GM12878 (cell line): ENCODE measurements around the gene RAD23B. TPM values are rescaled to one million over a fixed set of nuclear protein-coding genes. Genes with fewer than 3 reads are reported as not detected.
A peak's percentile ranks its signal among the peaks of the same experiment; 100 is the strongest.

Experiments
- ATAC-seq: fragments of 200-7000 bp; cut with Tn5 transposase; 3 replicates; pipeline ENCODE4 v1.9.1; 2020; ENCODE audit warnings: mild to moderate bottlenecking, moderate library complexity
- BruUV-seq: library from RNA; stranded (reverse); fragments of 400-500 nt; replicated peaks from 2 replicates; lab custom pipeline; 2021; lab: Mats Ljungman, UMichigan
- CTCF ChIA-PET: fragments of 300-600 bp; sonication (Branson Sonifier 250); formaldehyde crosslinking; extraction: SDS; loops from one replicate; lab custom pipeline; 2021; ENCODE audit warnings: inconsistent platforms; lab: Yijun Ruan, JAX
- POLR2A ChIA-PET: fragments of 350-600 bp; formaldehyde crosslinking; extraction: SDS; loops from one replicate; lab custom pipeline; 2021; ENCODE audit warnings: inconsistent platforms; lab: Charles Lee
- RAD21 ChIA-PET: fragments of 300-600 bp; sonication (Branson Sonifier 250); formaldehyde crosslinking; loops from one replicate; lab custom pipeline; 2023; ENCODE audit warnings: antibody characterized with exemption; ENCODE audit not compliant: unreplicated experiment; lab: Charles Lee
- SMC1A ChIA-PET: fragments of 300-600 bp; sonication (Branson Sonifier 250); formaldehyde crosslinking; loops from one replicate; lab custom pipeline; 2023; ENCODE audit not compliant: unreplicated experiment, uncharacterized antibody; lab: Charles Lee
- DNase-seq: peaks from one replicate; pipeline ENCODE4 v3.0.0-alpha.2; 2011; ENCODE audit warnings: low read depth, low spot score
- FAIRE-seq: peaks from 3 replicates; lab custom pipeline; 2011; peaks lifted over from hg19 to GRCh38; lab: Jason Lieb, UNC
- H2AFZ ChIP-seq: 2 replicates; pipeline ENCODE4 v1.6.0; 2011; ENCODE audit warnings: low read depth, low read length, control low read depth; ENCODE audit not compliant: control insufficient read depth
- H3K27ac ChIP-seq: 2 replicates; pipeline ENCODE4 v1.5.1; 2011; ENCODE audit warnings: control low read depth; ENCODE audit not compliant: control insufficient read depth, insufficient read depth
- H3K27me3 ChIP-seq, 2 experiments: replicated peaks in 1 of 2; 2 replicates each; pipeline versions ENCODE4 v1.6.0 to v1.6.1; 2011; ENCODE audit warnings: low read length in 1 of 2; ENCODE audit not compliant: control insufficient read depth in 2 of 2, insufficient read depth in 2 of 2
- H3K36me3 ChIP-seq, 2 experiments: 2 replicates each; pipeline ENCODE4 v1.5.1; 2011; ENCODE audit warnings: low read length in 1 of 2; ENCODE audit not compliant: control insufficient read depth in 2 of 2, insufficient read depth in 2 of 2
- H3K4me1 ChIP-seq: 2 replicates; pipeline ENCODE4 v1.6.1; 2011; ENCODE audit warnings: mild to moderate bottlenecking, low read length, moderate library complexity, mixed read lengths; ENCODE audit not compliant: control insufficient read depth, insufficient read depth
- H3K4me2 ChIP-seq: 2 replicates; pipeline ENCODE4 v1.6.0; 2011; ENCODE audit warnings: control low read depth; ENCODE audit not compliant: control insufficient read depth, insufficient read depth
- H3K4me3 ChIP-seq: fragments of 200-600 bp; sonication (generic); 2 replicates; pipeline ENCODE4 v1.5.1; 2016
- H3K79me2 ChIP-seq: 2 replicates; pipeline ENCODE4 v1.6.0; 2011; ENCODE audit warnings: low read length; ENCODE audit not compliant: control insufficient read depth, insufficient read depth
- H3K9ac ChIP-seq: 2 replicates; pipeline ENCODE4 v1.8.0; 2011; ENCODE audit warnings: low read length, control low read depth, mixed read lengths; ENCODE audit not compliant: control insufficient read depth, insufficient read depth
- H3K9me3 ChIP-seq: replicated peaks from 3 replicates; pipeline ENCODE4 v1.5.1; 2011; ENCODE audit warnings: mild to moderate bottlenecking, low read length; ENCODE audit not compliant: control insufficient read depth, insufficient read depth
- H4K20me1 ChIP-seq: 2 replicates; pipeline ENCODE4 v1.6.0; 2011; ENCODE audit not compliant: control insufficient read depth, insufficient read depth
- ATF7 ChIP-seq: fragments of 450-650 bp; IDR thresholded peaks from 2 replicates; pipeline ENCODE4 v1.6.1; 2016; ENCODE audit warnings: low read depth, mild to moderate bottlenecking
- BCL11A ChIP-seq: IDR thresholded peaks from 2 replicates; pipeline ENCODE4 v1.6.1; 2011; ENCODE audit warnings: low read depth, low read length
- BRCA1 ChIP-seq: IDR thresholded peaks from 2 replicates; pipeline ENCODE4 v1.6.1; 2011; ENCODE audit warnings: low read depth, low read length, improper control_type of control experiment
- CREM ChIP-seq: IDR thresholded peaks from 2 replicates; pipeline ENCODE4 v1.6.1; 2014; ENCODE audit warnings: antibody characterized with exemption, low read depth
- CTCF ChIP-seq, 3 experiments: IDR thresholded peaks in 2 of 3; conservative IDR thresholded peaks in 1 of 3; 2 replicates each; pipeline ENCODE4 v1.5.1; 2011; ENCODE audit warnings: low read depth in 3 of 3, low read length in 3 of 3, mild to moderate bottlenecking in 3 of 3, control low read depth in 2 of 3, moderate library complexity in 2 of 3, inconsistent platforms in 1 of 3, mixed read lengths in 1 of 3; ENCODE audit not compliant: control insufficient read depth in 2 of 3, insufficient read depth in 1 of 3; ENCODE audit errors: extremely low read depth in 1 of 3
- MTA2 ChIP-seq: fragments of 450-650 bp; IDR thresholded peaks from 2 replicates; pipeline ENCODE4 v1.6.1; 2016; ENCODE audit warnings: low read depth, mild to moderate bottlenecking, moderate library complexity
- RBBP5 ChIP-seq: fragments of 200-600 bp; sonication (generic); conservative IDR thresholded peaks from 2 replicates; pipeline ENCODE4 v1.6.1; 2016
- SMARCA5 ChIP-seq: fragments of 450-650 bp; IDR thresholded peaks from 2 replicates; pipeline ENCODE4 v1.6.1; 2017; ENCODE audit warnings: mild to moderate bottlenecking
- SMC3 ChIP-seq: IDR thresholded peaks from 2 replicates; pipeline ENCODE4 v1.6.1; 2011; ENCODE audit warnings: low read length, improper control_type of control experiment, borderline replicate concordance
- TARDBP ChIP-seq: IDR thresholded peaks from 2 replicates; pipeline ENCODE4 v1.6.1; 2016; ENCODE audit warnings: borderline replicate concordance
- YY1 ChIP-seq: IDR thresholded peaks from 2 replicates; pipeline ENCODE4 v1.6.1; 2011; ENCODE audit warnings: low read depth, mild to moderate bottlenecking, low read length
- ZNF217 ChIP-seq: fragments of 450-650 bp; IDR thresholded peaks from 2 replicates; pipeline ENCODE4 v1.6.1; 2017; ENCODE audit warnings: antibody characterized with exemption, mild to moderate bottlenecking
- whole genome bisulfite sequencing: methylation state at CpG from one replicate; pipeline ENCODE4 v1.1.6; 2016; ENCODE audit warnings: low lambda C conversion rate; ENCODE audit not compliant: insufficient replicate concordance, insufficient coverage; ENCODE audit errors: missing lambda C conversion rate; 5-methylcytosine and 5-hydroxymethylcytosine counted together
- in situ Hi-C: fragments of 300-500 bp; cut with MboI; formaldehyde crosslinking; loops from 9 replicates; pipeline ENCODE4 v1.14.3; 2018; ENCODE audit warnings: mixed read lengths
- intact Hi-C: fragments of 100-400 bp; cut with micrococcal nuclease; formaldehyde crosslinking; loops from one replicate; pipeline ENCODE4 v1.14.2; 2022; ENCODE audit not compliant: unreplicated experiment
- polyA plus RNA-seq, 11 experiments: library from polyadenylated mRNA; depleted of rRNA in 4 of 11; unstranded in 6 of 11; stranded (reverse) in 5 of 11; fragments of >200 nt; fragmentation: Nextera tagmentation in 4 of 11; fragmentation: Illumina TruSeq in 1 of 11; extraction: Ambion mirVana in 4 of 11; extraction: Trizol in 1 of 11; gene quantifications; 1 replicate in 1 of 11; 2 replicates in 10 of 11; pipeline versions ENCODE4 v1.2.1 to v1.2.3, GENCODE V29; 2011 to 2016; ENCODE audit warnings: inconsistent platforms in 2 of 11, missing spikeins in 2 of 11, low read depth in 1 of 11
- total RNA-seq, 4 experiments: library from RNA; depleted of rRNA in 3 of 4; stranded (reverse); fragments of >200 nt in 3 of 4; fragmentation: Illumina TruSeq in 1 of 4; extraction: Trizol in 1 of 4; gene quantifications; 2 replicates each; pipeline versions ENCODE4 v1.2.1 to v1.2.3, GENCODE V29; 2013 to 2021

RAD23B gene
- total and polyA plus RNA-seq, 10 of the 15 experiments (the other 5 are each of a cell fraction or from before 2014, with no cell fraction given) = 10.3 to 256 (median 54.6) TPM

GRCh38 chr9:107243742-107244141 lies 39.3 kb upstream of the RAD23B start (continued):
- TF ChIP-seq BRCA1 (no peak), BCL11A (peak; percentile 19; the same call in 1 of the 2 replicates), YY1 (no peak), CREM (0 out of 2 replicates have a peak, but pooled peaks have one; percentile 38), ATF7 (peak; percentile 80)

GRCh38 chr9:107246259-107247254 lies 36.5 kb upstream of the RAD23B start:
- intact Hi-C loops = no loop called here
- SMC1A ChIA-PET = interaction anchor here (0.7 to 1.4 kb wide), 3 partner anchors 14 to 71 kb away, joined by 4 to 9 read pairs (median 5); no protein-coding TSS in a partner anchor
- POLR2A ChIA-PET = no interaction called here
- CTCF ChIA-PET = interaction anchor here (0.7 to 1.2 kb wide), 4 partner anchors 19 to 95 kb away, joined by 3 to 5 read pairs (median 4); no protein-coding TSS in a partner anchor
- H3K36me3 ChIP-seq = no peaks in the 10 kb centered on the region
- in situ Hi-C loops = no loop called here
- TF ChIP-seq ZNF217 (peak; percentile 22; the same call in 1 of the 2 replicates), TARDBP (no peak), SMC3 (no peak), RBBP5 (no peak), SMARCA5 (0 out of 2 replicates have a peak, but pooled peaks have one; percentile 18), MTA2 (no peak), CTCF (IDR thresholded peaks at IDR 0.05 in 2 of 3, conservative IDR thresholded peaks at IDR 0.05 in 1 of 3; ENCODE audit: control insufficient read depth in 2 of 3, extremely low read depth in 1 of 3, insufficient read depth in 1 of 3, low read depth in 3 of 3, low read length in 3 of 3) (0 out of 6 replicates have a peak, but pooled peaks of 1 of the 3 experiments have one; percentile 6)
- no TSS peak for BruUV-seq
- H3K9me3 ChIP-seq = no peaks in the 10 kb centered on the region
- no peak overlapping the region; the same call in 1 of the 2 replicates for H3K4me2 ChIP-seq
- H3K4me3 ChIP-seq = no peak overlapping the region
- H3K27me3 ChIP-seq = no peaks in the 10 kb centered on the region
- H2AFZ ChIP-seq = no peak overlapping the region
- no peaks in the 10 kb centered on the region for H4K20me1 ChIP-seq
- no peak overlapping the region for H3K27ac ChIP-seq
- no peaks in the 10 kb centered on the region for H3K79me2 ChIP-seq
- 47% methylated on average over 5 of the region's 5 CpGs for WGBS
- H3K4me1 ChIP-seq = no peaks in the 10 kb centered on the region
- RAD21 ChIA-PET = interaction anchor here (0.9 to 1.0 kb wide), 4 partner anchors 14 to 108 kb away, joined by 3 to 5 read pairs (median 4); no protein-coding TSS in a partner anchor
- H3K9ac ChIP-seq = no peak overlapping the region
- FAIRE-seq (no peak), ATAC-seq (peak; percentile 40), DNase-seq (no peak)
